ENCODE measurements around the gene SV2A.
"Not testable (repeated sequence)": the region's sequence is repeated elsewhere in the genome, so short reads cannot be mapped to it uniquely, and the experiment has no call there.

Gene SV2A

DNA sequence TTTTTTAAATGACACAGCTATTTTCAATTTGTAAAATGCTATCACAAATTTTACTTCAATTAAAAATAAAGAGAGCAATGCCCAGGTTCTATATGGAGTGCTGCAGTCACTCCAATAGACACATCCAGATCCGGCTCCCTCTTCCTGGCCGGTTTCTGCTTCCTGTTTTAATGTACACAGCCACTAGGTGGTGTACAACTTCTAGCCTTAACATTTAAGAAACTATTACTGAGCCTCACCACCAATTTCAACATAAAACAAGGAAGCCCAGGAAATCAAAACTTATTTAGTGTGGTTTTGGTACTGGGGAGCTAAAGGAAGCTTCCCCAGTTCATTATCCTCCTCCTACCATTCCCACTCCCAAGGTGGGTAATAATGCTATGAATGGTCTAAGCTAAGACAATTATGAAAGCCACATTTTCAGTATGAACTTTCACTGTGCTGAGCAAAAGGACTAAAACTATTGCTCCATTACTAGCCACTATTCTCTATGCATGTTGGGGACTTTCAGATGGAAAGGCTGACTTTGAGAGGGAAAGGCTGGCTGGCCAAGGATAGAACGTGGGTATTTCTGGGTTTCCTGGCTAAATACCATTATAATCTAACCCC, 44.5 kb upstream of the SV2A start:
- H3K4me3 ChIP-seq (replicated peaks; ENCODE audit: low read depth, low read length), result no peak overlapping the region
- DNase-seq (ENCODE audit: low read depth), result peak; percentile 91
- TF ChIP-seq, protein P1, sequence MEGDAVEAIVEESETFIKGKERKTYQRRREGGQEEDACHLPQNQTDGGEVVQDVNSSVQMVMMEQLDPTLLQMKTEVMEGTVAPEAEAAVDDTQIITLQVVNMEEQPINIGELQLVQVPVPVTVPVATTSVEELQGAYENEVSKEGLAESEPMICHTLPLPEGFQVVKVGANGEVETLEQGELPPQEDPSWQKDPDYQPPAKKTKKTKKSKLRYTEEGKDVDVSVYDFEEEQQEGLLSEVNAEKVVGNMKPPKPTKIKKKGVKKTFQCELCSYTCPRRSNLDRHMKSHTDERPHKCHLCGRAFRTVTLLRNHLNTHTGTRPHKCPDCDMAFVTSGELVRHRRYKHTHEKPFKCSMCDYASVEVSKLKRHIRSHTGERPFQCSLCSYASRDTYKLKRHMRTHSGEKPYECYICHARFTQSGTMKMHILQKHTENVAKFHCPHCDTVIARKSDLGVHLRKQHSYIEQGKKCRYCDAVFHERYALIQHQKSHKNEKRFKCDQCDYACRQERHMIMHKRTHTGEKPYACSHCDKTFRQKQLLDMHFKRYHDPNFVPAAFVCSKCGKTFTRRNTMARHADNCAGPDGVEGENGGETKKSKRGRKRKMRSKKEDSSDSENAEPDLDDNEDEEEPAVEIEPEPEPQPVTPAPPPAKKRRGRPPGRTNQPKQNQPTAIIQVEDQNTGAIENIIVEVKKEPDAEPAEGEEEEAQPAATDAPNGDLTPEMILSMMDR (IDR thresholded peaks at IDR 0.05; ENCODE audit: low read length, missing control alignments), result peak; percentile 68

DNA sequence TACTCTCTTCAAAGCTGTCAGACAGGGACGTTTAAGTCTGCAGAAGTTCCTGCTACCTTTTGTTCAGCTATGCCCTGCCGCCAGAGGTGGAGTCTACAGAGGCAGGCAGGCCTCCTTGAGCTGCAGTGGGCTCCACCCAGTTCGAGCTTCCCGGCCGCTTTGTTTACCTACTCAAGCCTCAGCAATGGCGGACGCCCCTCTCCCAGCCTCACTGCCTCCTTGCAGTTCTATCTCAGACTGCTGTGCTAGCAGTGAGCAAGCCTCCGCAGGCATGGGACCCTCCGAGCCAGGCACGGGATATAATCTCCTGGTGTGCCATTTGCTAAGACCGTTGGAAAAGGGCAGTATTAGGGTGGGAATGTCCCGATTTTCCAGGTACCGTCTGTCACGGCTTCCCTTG, 39.9 kb upstream of the SV2A start:
- not testable (repeated sequence) for H3K4me3 ChIP-seq (replicated peaks; ENCODE audit: low read depth, low read length); DNase-seq (ENCODE audit: low read depth)

DNA sequence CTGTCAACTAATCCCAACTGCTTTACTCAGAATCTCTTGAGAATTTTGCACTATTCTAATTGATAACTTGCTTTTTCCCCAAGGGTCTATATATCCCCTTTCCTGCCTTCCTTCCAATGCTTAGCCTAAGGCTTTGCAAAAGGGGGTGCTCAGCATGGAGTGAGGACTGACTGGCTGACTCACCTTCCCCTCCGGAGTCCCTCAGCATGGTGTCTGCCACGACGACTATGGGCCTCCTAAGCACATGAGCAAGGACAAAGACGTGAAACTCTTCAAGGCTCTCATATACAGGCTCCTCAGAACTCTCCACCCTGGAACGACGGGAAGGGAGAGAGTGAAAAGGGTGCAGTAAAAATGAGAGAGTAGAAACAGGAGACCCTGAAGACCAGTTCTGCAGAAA, 32.3 kb upstream of the SV2A start:
- no peak overlapping the region for H3K4me3 ChIP-seq (replicated peaks; ENCODE audit: low read depth, low read length)
- TF ChIP-seq, protein P1 (IDR thresholded peaks at IDR 0.05; ENCODE audit: low read length, missing control alignments), result no peak
- no peak for DNase-seq (ENCODE audit: low read depth)

DNA sequence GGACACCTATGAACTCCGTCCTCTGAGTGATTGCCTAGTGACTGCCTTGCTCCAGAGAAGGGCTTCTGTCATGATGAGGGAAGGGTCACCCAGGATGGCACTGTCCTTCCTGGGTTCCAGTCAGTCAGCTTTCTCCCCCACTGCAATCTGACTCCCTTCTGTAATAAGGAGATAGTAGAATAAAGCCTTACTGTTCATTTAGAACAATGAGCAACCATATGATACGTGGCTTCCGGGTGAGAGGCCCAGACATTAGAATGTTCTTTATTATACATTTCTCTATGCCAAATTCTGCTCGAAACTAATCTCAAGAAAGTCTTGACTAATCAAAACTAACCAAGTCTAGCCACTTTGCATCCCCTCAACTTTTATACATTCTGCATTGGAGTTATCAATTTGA, 27.6 kb upstream of the SV2A start:
- TF ChIP-seq, protein P1 (IDR thresholded peaks at IDR 0.05; ENCODE audit: low read length, missing control alignments), result no peak
- no peak overlapping the region for H3K4me3 ChIP-seq (replicated peaks; ENCODE audit: low read depth, low read length)
- no peak for DNase-seq (ENCODE audit: low read depth)

DNA sequence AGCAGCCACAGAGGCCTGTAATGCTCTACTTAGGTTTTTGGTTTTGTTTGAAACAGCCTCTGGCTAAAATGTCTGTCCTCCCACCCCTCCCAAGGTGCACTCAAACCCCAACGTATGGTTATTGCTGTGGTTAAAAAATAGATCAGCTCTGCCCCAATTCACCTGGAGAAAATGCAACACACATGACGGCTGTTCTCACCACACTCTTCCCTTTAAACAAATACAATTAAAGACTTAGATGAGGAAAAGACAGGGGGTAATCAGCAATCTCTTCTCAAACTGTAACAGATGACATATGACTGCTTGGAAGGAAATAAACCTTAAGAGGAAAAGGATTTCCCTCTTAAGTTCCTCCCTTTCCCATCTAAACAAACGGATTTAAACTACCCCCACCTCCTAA, 25.2 kb upstream of the SV2A start:
- TF ChIP-seq, protein P1 (IDR thresholded peaks at IDR 0.05; ENCODE audit: low read length, missing control alignments), result no peak
- H3K4me3 ChIP-seq (replicated peaks; ENCODE audit: low read depth, low read length), result no peak overlapping the region
- no peak for DNase-seq (ENCODE audit: low read depth)

DNA sequence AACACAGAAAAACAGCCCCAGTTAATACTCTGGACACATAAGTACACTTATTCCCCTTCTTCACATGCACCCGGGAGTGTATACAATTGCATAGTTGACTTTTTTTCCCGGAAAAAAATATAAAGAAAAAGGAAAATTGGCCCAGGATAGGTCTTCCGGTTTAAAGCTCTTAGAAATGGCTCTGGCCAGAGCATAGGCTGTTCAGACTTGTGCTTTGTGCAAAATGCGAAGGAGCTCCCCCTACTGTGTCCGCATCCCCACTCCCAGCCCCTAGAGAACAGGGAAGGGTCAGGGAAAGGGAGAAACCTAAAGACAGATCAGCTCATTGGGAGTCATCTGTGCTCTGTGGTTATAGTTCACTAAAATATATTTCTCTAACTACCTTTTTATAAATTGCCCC, 24.6 kb upstream of the SV2A start:
- DNase-seq (ENCODE audit: low read depth), result peak; percentile 56
- TF ChIP-seq, protein P1 (IDR thresholded peaks at IDR 0.05; ENCODE audit: low read length, missing control alignments), result peak; percentile 44
- H3K4me3 ChIP-seq (replicated peaks; ENCODE audit: low read depth, low read length), result no peak overlapping the region

DNA sequence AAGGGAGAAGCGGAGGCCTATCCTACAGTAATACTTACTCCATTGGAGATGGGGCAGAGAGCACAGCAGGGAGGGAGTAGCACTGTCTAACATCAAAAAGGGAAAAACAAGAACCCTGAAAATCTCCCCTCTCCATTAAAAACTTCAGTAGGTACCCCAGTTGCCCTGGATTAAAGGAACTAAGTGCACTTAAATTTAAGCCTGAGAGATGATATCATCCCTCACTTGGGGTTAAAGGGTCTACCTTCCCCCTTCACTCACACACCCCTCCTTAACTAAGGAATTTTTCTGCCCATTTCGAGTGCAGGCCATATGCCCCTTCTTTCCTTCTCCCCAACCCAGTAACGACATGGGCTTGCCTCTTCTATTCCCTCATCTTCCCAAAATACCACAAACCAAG, 22.8 kb upstream of the SV2A start:
- H3K4me3 ChIP-seq (replicated peaks; ENCODE audit: low read depth, low read length), result no peak overlapping the region
- TF ChIP-seq, protein P1 (IDR thresholded peaks at IDR 0.05; ENCODE audit: low read length, missing control alignments), result no peak
- DNase-seq (ENCODE audit: low read depth), result no peak

DNA sequence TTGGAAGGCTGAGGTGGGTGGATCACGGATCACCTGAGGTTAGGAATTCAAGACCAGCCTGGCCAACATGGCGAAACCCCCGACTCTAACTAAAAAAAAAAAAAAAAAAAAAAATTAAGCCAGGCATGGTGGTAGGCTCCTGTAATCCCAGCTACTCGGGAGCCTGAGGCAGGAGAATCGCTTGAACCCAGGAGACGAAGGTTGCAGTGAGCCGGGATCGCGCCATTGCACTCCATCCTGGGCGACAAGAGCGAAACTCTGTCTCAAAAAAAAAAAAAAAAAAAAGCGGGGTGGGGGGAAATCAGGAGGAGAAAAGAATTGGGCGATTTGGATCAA, 21.0 kb upstream of the SV2A start:
- not testable (repeated sequence) for DNase-seq (ENCODE audit: low read depth)
- peak overlapping the region; percentile 37 for H3K4me3 ChIP-seq (replicated peaks; ENCODE audit: low read depth, low read length)

Data from fibroblast of pulmonary artery (primary cell).